H1 (cell line): ENCODE measurements around the gene LIF. TPM values are rescaled to one million over a fixed set of nuclear protein-coding genes. Genes with fewer than 3 reads are reported as not detected.

ENCODE experiments used
- CTCF ChIA-PET: fragments of 300-600 bp; sonication (Branson Sonifier 250); formaldehyde crosslinking; loops from one replicate; lab custom pipeline; 2021; ENCODE audit not compliant: partially characterized antibody; lab: Charles Lee
- POLR2A ChIA-PET: fragments of 300-600 bp; sonication (Branson Sonifier 250); formaldehyde crosslinking; loops from one replicate; lab custom pipeline; 2021; ENCODE audit warnings: inconsistent platforms; ENCODE audit not compliant: partially characterized antibody; lab: Charles Lee
- DNase-seq, 2 experiments: peaks; one replicate each; pipeline versions ENCODE4 v3.0.0 to v3.0.0-alpha.2; 2010 to 2022; ENCODE audit warnings: low spot score in 2 of 2, low read depth in 1 of 2, mixed read lengths in 1 of 2
- FAIRE-seq: peaks from 2 replicates; lab custom pipeline; 2011; peaks lifted over from hg19 to GRCh38; lab: Jason Lieb, UNC
- H2AFZ ChIP-seq: 2 replicates; pipeline ENCODE4 v1.8.1; 2012; ENCODE audit warnings: low read length, inconsistent platforms
- H2AK5ac ChIP-seq: 2 replicates; pipeline ENCODE4 v1.6.1; 2013; ENCODE audit warnings: low read depth, low read length
- H2BK120ac ChIP-seq: replicated peaks from 2 replicates; pipeline ENCODE3; 2013; ENCODE audit warnings: low read depth, low read length, inconsistent platforms
- H2BK12ac ChIP-seq: 2 replicates; pipeline ENCODE4 v1.6.1; 2013; ENCODE audit warnings: low read depth, low read length
- H2BK15ac ChIP-seq: 2 replicates; pipeline ENCODE4 v1.6.1; 2013; ENCODE audit warnings: low read length
- H2BK20ac ChIP-seq: 2 replicates; pipeline ENCODE4 v1.6.1; 2013; ENCODE audit warnings: low read length
- H2BK5ac ChIP-seq: 2 replicates; pipeline ENCODE4 v1.6.1; 2013; ENCODE audit warnings: low read depth, low read length
- H3K14ac ChIP-seq: 2 replicates; pipeline ENCODE4 v1.6.1; 2013; ENCODE audit warnings: inconsistent platforms; ENCODE audit not compliant: insufficient read length
- H3K18ac ChIP-seq: 2 replicates; pipeline ENCODE4 v1.6.1; 2013; ENCODE audit warnings: low read length; ENCODE audit errors: extremely low read depth
- H3K23ac ChIP-seq: 2 replicates; pipeline ENCODE4 v1.6.1; 2013; ENCODE audit warnings: inconsistent platforms; ENCODE audit not compliant: insufficient read length
- H3K23me2 ChIP-seq: 2 replicates; pipeline ENCODE4 v1.6.1; 2013; ENCODE audit warnings: low read depth, low read length
- H3K27ac ChIP-seq: 2 replicates; pipeline ENCODE4 v1.6.1; 2011; ENCODE audit warnings: low read depth, low read length, inconsistent platforms
- H3K27me3 ChIP-seq, 4 experiments: replicated peaks in 1 of 4; 1 replicate in 1 of 4; 2 replicates in 3 of 4; pipeline versions ENCODE4 v1.6.1 to v1.8.1; 2011 to 2013; ENCODE audit warnings: low read length in 3 of 4, mild to moderate bottlenecking in 3 of 4, inconsistent platforms in 2 of 4, mixed read lengths in 2 of 4, moderate library complexity in 1 of 4; ENCODE audit not compliant: control insufficient read depth in 3 of 4, insufficient read depth in 3 of 4; ENCODE audit errors: extremely low read depth in 1 of 4
- H3K36me3 ChIP-seq, 4 experiments: 2 replicates each; pipeline versions ENCODE4 v1.6.1 to v1.8.1; 2011 to 2013; ENCODE audit warnings: mild to moderate bottlenecking in 4 of 4, low read length in 3 of 4, moderate library complexity in 2 of 4, control low read depth in 1 of 4, inconsistent platforms in 1 of 4; ENCODE audit not compliant: insufficient read depth in 4 of 4, control insufficient read depth in 2 of 4
- H3K4ac ChIP-seq: replicated peaks from 2 replicates; pipeline ENCODE3; 2013; ENCODE audit warnings: low read length, low read depth, mixed read lengths, inconsistent platforms; ENCODE audit not compliant: insufficient read length
- H3K4me1 ChIP-seq, 4 experiments: replicated peaks in 1 of 4; 1 replicate in 1 of 4; 2 replicates in 3 of 4; pipeline versions ENCODE4 v1.6.1 to v1.8.1; 2011 to 2013; ENCODE audit warnings: low read length in 3 of 4, inconsistent platforms in 2 of 4, mixed read lengths in 1 of 4; ENCODE audit not compliant: insufficient read depth in 4 of 4, control insufficient read depth in 3 of 4
- H3K4me2 ChIP-seq, 2 experiments: 2 replicates each; pipeline versions ENCODE4 v1.6.1 to v1.8.1; 2011 to 2013; ENCODE audit warnings: low read depth in 2 of 2, low read length in 2 of 2, control low read depth in 1 of 2, inconsistent platforms in 1 of 2, mild to moderate bottlenecking in 1 of 2; ENCODE audit not compliant: insufficient read depth in 1 of 2
- H3K4me3 ChIP-seq, 4 experiments: fragments of 200-600, 300-600 bp in 1 of 4; sonication (generic), shearing (Covaris generic), sonication (Bioruptor Twin) in 1 of 4; 2 replicates each; pipeline versions ENCODE4 v1.5.1 to v1.8.1; 2011 to 2016; ENCODE audit warnings: low read length in 4 of 4, low read depth in 3 of 4, control low read depth in 2 of 4, inconsistent platforms in 2 of 4, mild to moderate bottlenecking in 2 of 4, mixed read lengths in 1 of 4, moderate library complexity in 1 of 4; ENCODE audit not compliant: insufficient read depth in 2 of 4; ENCODE audit errors: extremely low read depth in 1 of 4
- H3K56ac ChIP-seq: replicated peaks from 2 replicates; pipeline ENCODE3; 2013; ENCODE audit warnings: low read depth, mild to moderate bottlenecking, mixed read lengths, low read length, inconsistent platforms; ENCODE audit not compliant: insufficient read length
- H3K79me1 ChIP-seq: 2 replicates; pipeline ENCODE4 v1.6.1; 2013; ENCODE audit warnings: low read depth, low read length, control low read depth
- H3K79me2 ChIP-seq, 2 experiments: 2 replicates each; pipeline versions ENCODE4 v1.6.1 to v1.8.1; 2012 to 2013; ENCODE audit warnings: low read length in 2 of 2, mild to moderate bottlenecking in 2 of 2, inconsistent platforms in 1 of 2; ENCODE audit not compliant: insufficient read depth in 2 of 2, control insufficient read depth in 1 of 2
- H3K9ac ChIP-seq, 4 experiments: replicated peaks in 1 of 4; 1 replicate in 1 of 4; 2 replicates in 3 of 4; pipeline versions ENCODE4 v1.6.1 to v1.8.1; 2011 to 2013; ENCODE audit warnings: low read depth in 3 of 4, low read length in 3 of 4, control low read depth in 2 of 4, mild to moderate bottlenecking in 2 of 4, moderate library complexity in 2 of 4, inconsistent platforms in 1 of 4; ENCODE audit errors: extremely low read depth in 1 of 4
- H3K9me3 ChIP-seq, 2 experiments: 2 replicates each; pipeline versions ENCODE4 v1.6.1 to v1.8.1; 2012 to 2013; ENCODE audit warnings: mild to moderate bottlenecking in 2 of 2, moderate library complexity in 2 of 2, control low read depth in 1 of 2, inconsistent platforms in 1 of 2, low read depth in 1 of 2, low read length in 1 of 2, mixed read lengths in 1 of 2; ENCODE audit not compliant: insufficient read depth in 2 of 2
- H4K20me1 ChIP-seq, 2 experiments: replicated peaks in 1 of 2; 2 replicates each; pipeline versions ENCODE3 to v1.8.1; 2011 to 2013; ENCODE audit warnings: inconsistent platforms in 2 of 2, low read length in 2 of 2, mild to moderate bottlenecking in 1 of 2; ENCODE audit not compliant: insufficient read depth in 2 of 2, control insufficient read depth in 1 of 2
- H4K5ac ChIP-seq: 2 replicates; pipeline ENCODE4 v1.6.1; 2013; ENCODE audit warnings: low read length, low read depth, mixed read lengths, inconsistent platforms; ENCODE audit not compliant: insufficient read length
- H4K8ac ChIP-seq: 2 replicates; pipeline ENCODE4 v1.8.0; 2013; ENCODE audit warnings: mild to moderate bottlenecking, moderate library complexity, low read length, inconsistent platforms; ENCODE audit not compliant: insufficient read depth; ENCODE audit errors: extremely low read depth
- H4K91ac ChIP-seq: replicated peaks from 2 replicates; pipeline ENCODE3; 2013; ENCODE audit warnings: low read length, mixed read lengths, inconsistent platforms; ENCODE audit not compliant: insufficient read length
- KDM4A ChIP-seq: IDR thresholded peaks from one replicate; pipeline ENCODE4 v1.7.1; 2012; ENCODE audit warnings: low read depth, mild to moderate bottlenecking, moderate library complexity, low read length, inconsistent platforms; ENCODE audit not compliant: severe bottlenecking
- POLR2AphosphoS5 ChIP-seq: IDR thresholded peaks from 2 replicates; pipeline ENCODE4 v1.6.1; 2011; ENCODE audit warnings: low read depth, low read length
- SP4 ChIP-seq: IDR thresholded peaks from 2 replicates; pipeline ENCODE4 v1.6.1; 2012; ENCODE audit warnings: low read length, inconsistent platforms
- TEAD4 ChIP-seq: IDR thresholded peaks from 2 replicates; pipeline ENCODE4 v1.6.1; 2012; ENCODE audit warnings: low read depth, low read length, inconsistent platforms, mixed read lengths
- WGBS, 2 experiments: shearing (Covaris generic) in 1 of 2; methylation state at CpG; one replicate each; pipeline versions ENCODE4 v1.1.6 to v1.1.7; 2013 to 2015; ENCODE audit warnings: low lambda C conversion rate in 2 of 2, mixed read lengths in 2 of 2, inconsistent platforms in 1 of 2, low coverage in 1 of 2, missing lambda C conversion rate in 1 of 2; ENCODE audit not compliant: insufficient replicate concordance in 2 of 2, insufficient coverage in 1 of 2, insufficient read length in 1 of 2; ENCODE audit errors: extremely low coverage in 1 of 2, missing lambda C conversion rate in 1 of 2; 5-methylcytosine and 5-hydroxymethylcytosine counted together
- polyA plus RNA-seq, 7 experiments: library from polyadenylated mRNA; depleted of rRNA in 3 of 7; stranded (reverse) in 5 of 7; unstranded in 2 of 7; fragments of >200 nt in 5 of 7; fragments of 200-250 nt in 2 of 7; gene quantifications; 1 replicate in 5 of 7; 2 replicates in 1 of 7; 4 replicates in 1 of 7; pipeline versions ENCODE4 v1.2.1 to v1.2.3, GENCODE V29; 2011 to 2013; ENCODE audit warnings: missing spikeins in 2 of 7, mixed read lengths in 2 of 7
- total RNA-seq: library from RNA; stranded (reverse); fragmentation: NEBNext Ultra II Directional; extraction: Animal tissue kit (Norgen Biotek cat#: 25700); gene quantifications from 2 replicates; pipeline ENCODE4 v1.2.1, GENCODE V29; 2021
- TF ChIP-seq, protein P1 (sequence below): IDR thresholded peaks from 2 replicates; pipeline ENCODE4 v1.6.1; 2012; ENCODE audit warnings: low read length, inconsistent platforms
- TF ChIP-seq, protein P2 (sequence below): IDR thresholded peaks from 2 replicates; pipeline ENCODE4 v1.6.1; 2012; ENCODE audit warnings: inconsistent platforms

The LIF gene
- total and polyA plus RNA-seq, 2 of the 8 experiments (the other 6 are each of a cell fraction or from before 2014, with no cell fraction given): 3.3 to 3.5 TPM

DNA sequence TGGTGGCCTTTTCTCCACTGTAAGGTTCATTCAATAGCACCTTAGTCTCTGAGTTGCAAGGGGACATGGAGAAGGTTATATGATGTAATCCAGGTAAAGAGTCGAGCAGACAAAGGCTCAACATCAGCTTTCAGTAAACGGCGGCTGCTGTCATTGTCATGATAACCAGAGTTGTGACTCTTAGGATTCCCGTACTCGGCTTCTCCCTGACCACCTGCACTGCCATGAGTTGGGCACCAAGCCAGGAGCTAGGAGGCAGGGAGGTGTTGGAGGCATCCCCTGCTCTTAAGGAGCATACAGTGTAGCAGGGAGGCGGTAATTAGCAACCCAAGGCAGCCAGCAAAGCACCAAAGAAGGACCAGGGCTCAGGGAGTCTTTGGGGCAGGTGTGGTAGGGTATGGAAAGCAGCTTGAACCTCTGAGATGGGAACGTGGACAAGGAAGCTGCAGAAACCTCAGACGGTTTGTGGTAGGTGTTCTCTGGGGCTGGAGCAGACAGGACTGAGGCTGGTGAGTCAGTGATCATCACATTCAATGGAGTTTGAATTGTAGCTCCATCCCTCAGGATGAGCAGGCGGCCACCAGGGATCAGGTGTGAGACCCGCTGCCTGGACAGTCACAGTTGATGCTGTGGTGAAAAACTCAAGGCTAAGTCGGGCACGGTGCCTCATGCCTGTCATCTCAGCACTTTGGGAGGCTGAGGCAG is 31.7 kb downstream of the LIF start:
- WGBS, 2 experiments: 63% methylated on average over 12 of the region's 12 CpGs; no CpG with 5 or more reads in 1 of the 2 experiments
- no peak overlapping the region for H3K4me3 ChIP-seq
- H3K9ac ChIP-seq: no peak overlapping the region
- no peaks in the 10 kb centered on the region for H4K20me1 ChIP-seq
- H4K8ac ChIP-seq: peak overlapping the region; percentile 35; the same call in 1 of the 2 replicates
- H3K23ac ChIP-seq: no peak overlapping the region
- ChIA-PET POLR2A (interaction anchor here (0.6 to 2.3 kb wide), 9 partner anchors 13 to 950 kb away, joined by 3 to 7 read pairs (median 3); partner anchors contain the start of gene SF3A1), CTCF (interaction anchor here (0.6 to 1.9 kb wide), 7 partner anchors 11 to 443 kb away, joined by 3 to 7 read pairs (median 3); partner anchors contain the start of gene CASTOR1)
- H2BK20ac ChIP-seq: peak overlapping the region; percentile 96
- peak overlapping the region; percentile 96 for H2BK12ac ChIP-seq
- no peaks in the 10 kb centered on the region for H3K36me3 ChIP-seq
- peak overlapping the region; percentile 83; the same call in 1 of the 2 replicates for H2AK5ac ChIP-seq
- H3K14ac ChIP-seq: no peak overlapping the region
- peak overlapping the region; percentile 90; the same call in 1 of the 2 replicates for H2BK5ac ChIP-seq
- peak overlapping the region; percentile 83; the same call in 1 of the 2 replicates for H2BK15ac ChIP-seq
- no peaks in the 10 kb centered on the region; a peak in 1 of 7 replicates for H3K27me3 ChIP-seq
- no peak for DNase-seq
- H3K4me1 ChIP-seq: peaks cover 0 to 13% (median 7%) of the 10 kb centered on the region in 4 experiments; a peak in 6 of 7 replicates
- peak overlapping the region; percentile 54; the same call in 1 of the 2 replicates for H2AFZ ChIP-seq
- no peak overlapping the region for H3K4ac ChIP-seq
- H3K9me3 ChIP-seq: no peaks in the 10 kb centered on the region
- H3K18ac ChIP-seq: peak overlapping the region; percentile 79
- H4K5ac ChIP-seq: peak overlapping the region; percentile 13
- H4K91ac ChIP-seq: peak overlapping the region; percentile 6
- no peak for FAIRE-seq
- no peak overlapping the region for H3K56ac ChIP-seq
- peak overlapping the region; percentile 5 to 30; a peak in 3 of 4 replicates for H3K4me2 ChIP-seq
- H2BK120ac ChIP-seq: no peak overlapping the region
- H3K27ac ChIP-seq: no peak overlapping the region
- no peaks in the 10 kb centered on the region for H3K79me2 ChIP-seq
- H3K23me2 ChIP-seq: no peaks in the 10 kb centered on the region; the same call in 1 of the 2 replicates
- no peaks in the 10 kb centered on the region for H3K79me1 ChIP-seq
- TF ChIP-seq KDM4A (peak; percentile 28), SP4 (no peak), TEAD4 (no peak), POLR2AphosphoS5 (no peak)
- TF ChIP-seq, protein P1, sequence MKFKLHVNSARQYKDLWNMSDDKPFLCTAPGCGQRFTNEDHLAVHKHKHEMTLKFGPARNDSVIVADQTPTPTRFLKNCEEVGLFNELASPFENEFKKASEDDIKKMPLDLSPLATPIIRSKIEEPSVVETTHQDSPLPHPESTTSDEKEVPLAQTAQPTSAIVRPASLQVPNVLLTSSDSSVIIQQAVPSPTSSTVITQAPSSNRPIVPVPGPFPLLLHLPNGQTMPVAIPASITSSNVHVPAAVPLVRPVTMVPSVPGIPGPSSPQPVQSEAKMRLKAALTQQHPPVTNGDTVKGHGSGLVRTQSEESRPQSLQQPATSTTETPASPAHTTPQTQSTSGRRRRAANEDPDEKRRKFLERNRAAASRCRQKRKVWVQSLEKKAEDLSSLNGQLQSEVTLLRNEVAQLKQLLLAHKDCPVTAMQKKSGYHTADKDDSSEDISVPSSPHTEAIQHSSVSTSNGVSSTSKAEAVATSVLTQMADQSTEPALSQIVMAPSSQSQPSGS: peak; percentile 41; the same call in 1 of the 2 replicates
- TF ChIP-seq, protein P2, sequence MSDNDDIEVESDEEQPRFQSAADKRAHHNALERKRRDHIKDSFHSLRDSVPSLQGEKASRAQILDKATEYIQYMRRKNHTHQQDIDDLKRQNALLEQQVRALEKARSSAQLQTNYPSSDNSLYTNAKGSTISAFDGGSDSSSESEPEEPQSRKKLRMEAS: peak; percentile 31; the same call in 1 of the 2 replicates
